Activated B cell treated with CpG ODN at 0.5 μM for 24 hours (primary cell): Measurements from ENCODE around the gene XPC. TPM values are rescaled to one million over a fixed set of nuclear protein-coding genes. Genes with fewer than 3 reads are reported as not detected.

Experiments
- ATAC-seq: fragments of 200-7000 bp; cut with Tn5 transposase; one replicate; pipeline ENCODE4 v1.10.0; 2021; ENCODE audit warnings: low read depth, mild to moderate bottlenecking, moderate library complexity
- CTCF ChIA-PET: fragments of 350-600 bp; sonication (Branson Sonifier 250); formaldehyde crosslinking; loops from one replicate; lab custom pipeline; 2021; ENCODE audit warnings: antibody characterized with exemption; lab: Charles Lee
- POLR2A ChIA-PET: fragments of 350-600 bp; sonication (Branson Sonifier 250); formaldehyde crosslinking; loops from one replicate; lab custom pipeline; 2021; ENCODE audit warnings: antibody characterized with exemption; lab: Charles Lee
- DNase-seq: peaks from one replicate; pipeline ENCODE4 v3.0.0; 2022
- H3K27ac Mint-ChIP-seq: one replicate; pipeline ENCODE4 v1.8.0; 2020; ENCODE audit warnings: mixed read lengths
- H3K27me3 Mint-ChIP-seq: one replicate; pipeline ENCODE4 v1.8.0; 2021; ENCODE audit warnings: mixed read lengths
- H3K36me3 Mint-ChIP-seq: one replicate; pipeline ENCODE4 v1.8.0; 2021; ENCODE audit warnings: low read depth, mixed read lengths
- H3K4me1 Mint-ChIP-seq: one replicate; pipeline ENCODE4 v1.8.0; 2021; ENCODE audit warnings: mixed read lengths
- H3K4me3 Mint-ChIP-seq: one replicate; pipeline ENCODE4 v1.8.0; 2020; ENCODE audit warnings: mild to moderate bottlenecking, mixed read lengths
- H3K9me3 Mint-ChIP-seq: one replicate; pipeline ENCODE4 v1.8.0; 2020; ENCODE audit warnings: mixed read lengths
- CTCF ChIP-seq: fragments of 200-600 bp; IDR thresholded peaks from one replicate; pipeline ENCODE4 v1.8.0; 2022; ENCODE audit warnings: antibody characterized with exemption, mild to moderate bottlenecking
- intact Hi-C: fragments of 100-400 bp; cut with micrococcal nuclease; formaldehyde crosslinking; loops from one replicate; pipeline ENCODE4 v1.15.1; 2024
- total RNA-seq: library from RNA; stranded (reverse); gene quantifications from 2 replicates; pipeline ENCODE4 v1.2.3, GENCODE V29; 2022

XPC gene
- total RNA-seq, 1 donor from 2014 or later = 35.4 TPM

- Mint-ChIP-seq H3K27ac (no peak overlapping the region), H3K36me3 (peaks cover 82% of the 10 kb centered on the region), H3K27me3 (no peaks in the 10 kb centered on the region), H3K9me3 (no peaks in the 10 kb centered on the region), H3K4me3 (no peak overlapping the region), H3K4me1 (no peaks in the 10 kb centered on the region)
- no peak for TF ChIP-seq CTCF
- no peak for ATAC-seq
- no peak for DNase-seq
- intact Hi-C loops = no loop called here
- POLR2A ChIA-PET = no interaction called here
- CTCF ChIA-PET = no interaction called here
These were observed 44.1 kb downstream of the XPC start for GRCh38 chr3:14134291-14134690.

GRCh38 chr3:14133876-14134275 lies 44.5 kb downstream of the XPC start:
- ChIA-PET CTCF (no interaction called here), POLR2A (no interaction called here)
- Mint-ChIP-seq H3K4me3 (no peak overlapping the region), H3K27me3 (no peaks in the 10 kb centered on the region), H3K36me3 (peaks cover 83% of the 10 kb centered on the region), H3K4me1 (no peaks in the 10 kb centered on the region), H3K9me3 (no peaks in the 10 kb centered on the region), H3K27ac (no peak overlapping the region)
- intact Hi-C loops = no loop called here
- no peak for DNase-seq
- ATAC-seq = no peak
- TF ChIP-seq CTCF = no peak

- Mint-ChIP-seq H3K4me1 (no peaks in the 10 kb centered on the region), H3K36me3 (peaks cover 85% of the 10 kb centered on the region), H3K9me3 (no peaks in the 10 kb centered on the region), H3K27me3 (no peaks in the 10 kb centered on the region), H3K27ac (no peak overlapping the region), H3K4me3 (no peak overlapping the region)
- intact Hi-C loops = no loop called here
- ATAC-seq (no peak), DNase-seq (no peak)
- TF ChIP-seq CTCF = no peak
- CTCF ChIA-PET = no interaction called here
- POLR2A ChIA-PET = no interaction called here
These were observed 45.1 kb downstream of the XPC start for GRCh38 chr3:14133188-14133800.

GRCh38 chr3:14132689-14133088 lies 45.7 kb downstream of the XPC start:
- H3K4me1 Mint-ChIP-seq = no peaks in the 10 kb centered on the region
- H3K9me3 Mint-ChIP-seq = no peaks in the 10 kb centered on the region
- no peak for TF ChIP-seq CTCF
- ATAC-seq (no peak), DNase-seq (no peak)
- peaks cover 83% of the 10 kb centered on the region for H3K36me3 Mint-ChIP-seq
- ChIA-PET POLR2A (no interaction called here), CTCF (no interaction called here)
- H3K4me3 Mint-ChIP-seq = no peak overlapping the region
- intact Hi-C loops = no loop called here
- H3K27ac Mint-ChIP-seq = no peak overlapping the region
- no peaks in the 10 kb centered on the region for H3K27me3 Mint-ChIP-seq

- H3K27ac Mint-ChIP-seq = no peak overlapping the region
- H3K27me3 Mint-ChIP-seq = no peaks in the 10 kb centered on the region
- DNase-seq (no peak), ATAC-seq (no peak)
- no peak overlapping the region for H3K4me3 Mint-ChIP-seq
- ChIA-PET CTCF (no interaction called here), POLR2A (no interaction called here)
- peaks cover 5% of the 10 kb centered on the region for H3K4me1 Mint-ChIP-seq
- peaks cover 81% of the 10 kb centered on the region for H3K36me3 Mint-ChIP-seq
- TF ChIP-seq CTCF = no peak
- H3K9me3 Mint-ChIP-seq = no peaks in the 10 kb centered on the region
- intact Hi-C loops = no loop called here
These were observed 46.3 kb downstream of the XPC start for GRCh38 chr3:14132120-14132519.
